Neural cell (in vitro differentiated cells): Measurements from ENCODE around the gene PRKACA. TPM values are rescaled to one million over a fixed set of nuclear protein-coding genes. Genes with fewer than 3 reads are reported as not detected.

Experiments used
- H2AFZ ChIP-seq: fragments of 200-600, 300-800 bp; sonication (generic), shearing (Covaris generic); 2 replicates; pipeline ENCODE4 v1.6.0; 2014; ENCODE audit warnings: low read depth, mild to moderate bottlenecking, antibody characterized with exemption, low read length, moderate library complexity
- H3F3A ChIP-seq: fragments of 200-600 bp; shearing (Covaris generic); 2 replicates; pipeline ENCODE4 v1.6.1; 2016; ENCODE audit warnings: mild to moderate bottlenecking, moderate library complexity, mixed read lengths, antibody characterized with exemption, low read length; ENCODE audit not compliant: insufficient read depth, poor library complexity, severe bottlenecking
- H3K27ac ChIP-seq: fragments of 200-600, 300-800 bp; sonication (generic), shearing (Covaris generic); 2 replicates; pipeline ENCODE4 v1.5.1; 2014; ENCODE audit warnings: mild to moderate bottlenecking, low read length, moderate library complexity
- H3K27me3 ChIP-seq: fragments of 300-800, 200-600 bp; sonication (generic), shearing (Covaris generic); 2 replicates; pipeline ENCODE4 v1.6.0; 2014; ENCODE audit warnings: mild to moderate bottlenecking, low read depth, low read length, moderate library complexity; ENCODE audit not compliant: insufficient read depth
- H3K36me3 ChIP-seq: fragments of 300-800, 200-600 bp; sonication (generic), shearing (Covaris generic); 2 replicates; pipeline ENCODE4 v1.5.1; 2014; ENCODE audit warnings: mild to moderate bottlenecking, antibody characterized with exemption, low read length, moderate library complexity; ENCODE audit not compliant: insufficient read depth
- H3K4me2 ChIP-seq: fragments of 300-800, 200-600 bp; sonication (generic), shearing (Covaris generic); 2 replicates; pipeline ENCODE4 v1.6.0; 2014; ENCODE audit warnings: mild to moderate bottlenecking, low read length
- H3K4me3 ChIP-seq: fragments of 300-800, 200-600 bp; sonication (generic), shearing (Covaris generic); 2 replicates; pipeline ENCODE4 v1.5.1; 2014; ENCODE audit warnings: mild to moderate bottlenecking, low read length, moderate library complexity
- H3K79me2 ChIP-seq: fragments of 200-600 bp; shearing (Covaris generic); replicated peaks from 2 replicates; pipeline ENCODE4 v1.6.0; 2014; ENCODE audit warnings: mild to moderate bottlenecking, low read length, moderate library complexity; ENCODE audit not compliant: insufficient read depth
- H3K9ac ChIP-seq: fragments of 300-800, 200-600 bp; sonication (generic), shearing (Covaris generic); 2 replicates; pipeline ENCODE4 v1.6.1; 2016; ENCODE audit warnings: mild to moderate bottlenecking, low read length, mixed read lengths
- H3K9me2 ChIP-seq: fragments of 200-600 bp; shearing (Covaris generic); 2 replicates; pipeline ENCODE4 v1.6.1; 2016; ENCODE audit warnings: mild to moderate bottlenecking, low read length, mixed read lengths; ENCODE audit not compliant: insufficient read depth
- H3K9me3 ChIP-seq: fragments of 200-600, 300-800 bp; sonication (generic), shearing (Covaris generic); 2 replicates; pipeline ENCODE4 v1.6.1; 2016; ENCODE audit warnings: mild to moderate bottlenecking, mixed run types, low read length, moderate library complexity, mixed read lengths
- H4K20me1 ChIP-seq: fragments of 200-600 bp; shearing (Covaris generic); 2 replicates; pipeline ENCODE4 v1.6.1; 2016; ENCODE audit warnings: mild to moderate bottlenecking, mixed run types; ENCODE audit not compliant: insufficient read depth
- EP300 ChIP-seq: fragments of 450-650 bp; conservative IDR thresholded peaks from 2 replicates; pipeline ENCODE4 v1.6.1; 2014; ENCODE audit warnings: antibody characterized with exemption, mild to moderate bottlenecking, moderate library complexity; ENCODE audit not compliant: poor library complexity, severe bottlenecking
- EZH2 ChIP-seq: fragments of 200-600, 300-800 bp; shearing (Covaris generic), sonication (generic); IDR thresholded peaks from 2 replicates; pipeline ENCODE4 v1.6.1; 2014; ENCODE audit warnings: antibody characterized with exemption, low read length, borderline replicate concordance, mild to moderate bottlenecking; ENCODE audit not compliant: insufficient read depth, poor library complexity, severe bottlenecking
- MXI1 ChIP-seq: fragments of 450-650 bp; conservative IDR thresholded peaks from 2 replicates; pipeline ENCODE4 v1.6.1; 2014; ENCODE audit warnings: antibody characterized with exemption, mild to moderate bottlenecking; ENCODE audit not compliant: poor library complexity, severe bottlenecking
- POLR2AphosphoS5 ChIP-seq: IDR thresholded peaks from 2 replicates; pipeline ENCODE4 v1.6.1; 2012
- RAD21 ChIP-seq: fragments of 450-650 bp; conservative IDR thresholded peaks from 2 replicates; pipeline ENCODE4 v1.6.1; 2014; ENCODE audit warnings: antibody characterized with exemption, mild to moderate bottlenecking, moderate library complexity
- SMC3 ChIP-seq: fragments of 450-650 bp; conservative IDR thresholded peaks from 2 replicates; pipeline ENCODE4 v1.6.1; 2014; ENCODE audit warnings: antibody characterized with exemption, mild to moderate bottlenecking, moderate library complexity; ENCODE audit not compliant: poor library complexity
- TAF1 ChIP-seq: IDR thresholded peaks from 2 replicates; pipeline ENCODE4 v1.6.1; 2012; ENCODE audit warnings: low read depth
- polyA plus RNA-seq: library from polyadenylated mRNA; depleted of rRNA; stranded (reverse); fragments of >200 nt; gene quantifications from 2 replicates; pipeline ENCODE4 v1.2.3, GENCODE V29; 2014
- TF ChIP-seq, protein P1 (sequence below): fragments of 450-650 bp; IDR thresholded peaks from 2 replicates; pipeline ENCODE4 v1.5.1; 2014; ENCODE audit warnings: antibody characterized with exemption, mild to moderate bottlenecking, moderate library complexity; ENCODE audit not compliant: poor library complexity, severe bottlenecking
- TF ChIP-seq, protein P2 (sequence below): IDR thresholded peaks from 2 replicates; pipeline ENCODE4 v1.6.1; 2012; ENCODE audit warnings: borderline replicate concordance

Gene PRKACA
- polyA plus RNA-seq, 1 donor from 2014 or later: 11.7 TPM

DNA sequence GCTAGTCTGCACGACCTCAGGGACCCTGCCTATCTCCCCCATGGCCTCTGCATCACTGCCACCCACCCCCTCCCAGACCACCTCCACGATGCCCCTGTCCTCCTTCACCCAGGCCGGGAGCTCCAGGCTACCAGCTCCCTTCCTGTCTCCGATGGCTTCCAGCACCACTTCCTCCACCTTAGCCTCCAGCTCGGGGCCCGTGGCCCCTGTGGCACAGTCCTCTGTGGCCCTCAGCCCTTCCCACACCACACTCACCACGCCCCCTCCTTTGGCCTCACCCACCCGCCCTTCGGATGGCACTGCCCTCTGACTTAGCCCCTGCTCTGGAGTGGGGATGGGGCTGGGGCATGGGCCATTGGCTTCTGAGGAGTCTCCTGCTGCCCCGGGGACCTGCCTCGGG, 62.8 kb downstream of the PRKACA start:
- H3K27me3 ChIP-seq: peaks cover 15% of the 10 kb centered on the region
- no peaks in the 10 kb centered on the region for H3F3A ChIP-seq
- H3K4me2 ChIP-seq: no peak overlapping the region
- no peak overlapping the region for H2AFZ ChIP-seq
- H3K4me3 ChIP-seq: no peak overlapping the region
- TF ChIP-seq POLR2AphosphoS5 (no peak), EZH2 (no peak), RAD21 (no peak), TAF1 (no peak)
- TF ChIP-seq, protein P1, sequence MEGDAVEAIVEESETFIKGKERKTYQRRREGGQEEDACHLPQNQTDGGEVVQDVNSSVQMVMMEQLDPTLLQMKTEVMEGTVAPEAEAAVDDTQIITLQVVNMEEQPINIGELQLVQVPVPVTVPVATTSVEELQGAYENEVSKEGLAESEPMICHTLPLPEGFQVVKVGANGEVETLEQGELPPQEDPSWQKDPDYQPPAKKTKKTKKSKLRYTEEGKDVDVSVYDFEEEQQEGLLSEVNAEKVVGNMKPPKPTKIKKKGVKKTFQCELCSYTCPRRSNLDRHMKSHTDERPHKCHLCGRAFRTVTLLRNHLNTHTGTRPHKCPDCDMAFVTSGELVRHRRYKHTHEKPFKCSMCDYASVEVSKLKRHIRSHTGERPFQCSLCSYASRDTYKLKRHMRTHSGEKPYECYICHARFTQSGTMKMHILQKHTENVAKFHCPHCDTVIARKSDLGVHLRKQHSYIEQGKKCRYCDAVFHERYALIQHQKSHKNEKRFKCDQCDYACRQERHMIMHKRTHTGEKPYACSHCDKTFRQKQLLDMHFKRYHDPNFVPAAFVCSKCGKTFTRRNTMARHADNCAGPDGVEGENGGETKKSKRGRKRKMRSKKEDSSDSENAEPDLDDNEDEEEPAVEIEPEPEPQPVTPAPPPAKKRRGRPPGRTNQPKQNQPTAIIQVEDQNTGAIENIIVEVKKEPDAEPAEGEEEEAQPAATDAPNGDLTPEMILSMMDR: no peak
- H3K9me3 ChIP-seq: no peaks in the 10 kb centered on the region
- no peaks in the 10 kb centered on the region for H3K36me3 ChIP-seq
- no peak overlapping the region for H3K9ac ChIP-seq
- H4K20me1 ChIP-seq: no peaks in the 10 kb centered on the region
- H3K27ac ChIP-seq: no peak overlapping the region
- no peaks in the 10 kb centered on the region for H3K79me2 ChIP-seq
- H3K9me2 ChIP-seq: no peaks in the 10 kb centered on the region

DNA sequence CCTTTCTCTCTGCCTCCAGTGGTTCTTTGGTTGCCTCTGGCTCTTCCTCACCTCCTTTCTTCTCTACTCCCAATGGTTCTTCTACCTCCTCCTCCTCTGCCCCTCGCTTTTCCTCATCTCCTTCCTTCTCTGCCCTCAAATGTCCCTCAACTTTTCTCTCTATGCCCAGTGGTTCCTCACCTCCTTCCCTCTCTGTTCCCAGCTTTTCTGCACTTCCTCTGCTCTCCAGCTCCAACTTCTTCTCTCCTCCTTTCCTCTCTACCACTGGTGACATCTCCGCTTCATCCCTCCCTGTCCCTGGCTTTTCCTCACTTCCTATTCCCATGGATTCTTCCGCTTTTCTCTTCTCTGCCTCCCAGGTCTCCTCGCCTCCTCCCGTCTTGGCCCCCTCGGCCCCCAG, 63.5 kb downstream of the PRKACA start:
- H4K20me1 ChIP-seq: no peaks in the 10 kb centered on the region
- H3K4me3 ChIP-seq: no peak overlapping the region
- TF ChIP-seq MXI1 (no peak), SMC3 (no peak), POLR2AphosphoS5 (no peak), EP300 (no peak)
- TF ChIP-seq, protein P1: no peak
- no peaks in the 10 kb centered on the region for H3K36me3 ChIP-seq
- H3K27me3 ChIP-seq: peaks cover 11% of the 10 kb centered on the region
- H3K4me2 ChIP-seq: no peak overlapping the region
- no peak overlapping the region for H3K27ac ChIP-seq
- no peaks in the 10 kb centered on the region for H3K9me2 ChIP-seq
- H3K9ac ChIP-seq: no peak overlapping the region
- H3F3A ChIP-seq: no peaks in the 10 kb centered on the region
- H3K9me3 ChIP-seq: no peaks in the 10 kb centered on the region
- H3K79me2 ChIP-seq: no peaks in the 10 kb centered on the region
- H2AFZ ChIP-seq: no peak overlapping the region

DNA sequence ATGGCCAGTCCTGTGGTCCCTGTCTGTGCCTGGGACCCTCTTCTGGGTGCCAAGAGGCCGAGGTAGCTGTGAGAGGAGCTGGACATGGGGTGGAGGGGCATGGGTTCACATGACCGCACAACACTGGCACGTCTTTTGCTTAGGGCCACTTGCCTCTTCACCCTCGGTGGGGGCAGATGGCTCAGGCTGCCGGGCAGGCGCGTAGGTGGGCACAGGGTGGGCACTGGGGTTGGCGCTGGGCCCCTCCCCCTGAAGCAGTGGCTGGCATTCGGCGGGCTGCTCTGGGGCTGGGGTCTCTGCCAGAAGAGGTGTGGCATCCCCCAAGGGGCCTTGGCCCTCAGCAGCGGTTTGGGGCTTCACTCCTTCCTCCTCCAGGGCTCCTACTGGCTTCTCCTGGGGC, 64.1 kb downstream of the PRKACA start:
- TF ChIP-seq, protein P2, sequence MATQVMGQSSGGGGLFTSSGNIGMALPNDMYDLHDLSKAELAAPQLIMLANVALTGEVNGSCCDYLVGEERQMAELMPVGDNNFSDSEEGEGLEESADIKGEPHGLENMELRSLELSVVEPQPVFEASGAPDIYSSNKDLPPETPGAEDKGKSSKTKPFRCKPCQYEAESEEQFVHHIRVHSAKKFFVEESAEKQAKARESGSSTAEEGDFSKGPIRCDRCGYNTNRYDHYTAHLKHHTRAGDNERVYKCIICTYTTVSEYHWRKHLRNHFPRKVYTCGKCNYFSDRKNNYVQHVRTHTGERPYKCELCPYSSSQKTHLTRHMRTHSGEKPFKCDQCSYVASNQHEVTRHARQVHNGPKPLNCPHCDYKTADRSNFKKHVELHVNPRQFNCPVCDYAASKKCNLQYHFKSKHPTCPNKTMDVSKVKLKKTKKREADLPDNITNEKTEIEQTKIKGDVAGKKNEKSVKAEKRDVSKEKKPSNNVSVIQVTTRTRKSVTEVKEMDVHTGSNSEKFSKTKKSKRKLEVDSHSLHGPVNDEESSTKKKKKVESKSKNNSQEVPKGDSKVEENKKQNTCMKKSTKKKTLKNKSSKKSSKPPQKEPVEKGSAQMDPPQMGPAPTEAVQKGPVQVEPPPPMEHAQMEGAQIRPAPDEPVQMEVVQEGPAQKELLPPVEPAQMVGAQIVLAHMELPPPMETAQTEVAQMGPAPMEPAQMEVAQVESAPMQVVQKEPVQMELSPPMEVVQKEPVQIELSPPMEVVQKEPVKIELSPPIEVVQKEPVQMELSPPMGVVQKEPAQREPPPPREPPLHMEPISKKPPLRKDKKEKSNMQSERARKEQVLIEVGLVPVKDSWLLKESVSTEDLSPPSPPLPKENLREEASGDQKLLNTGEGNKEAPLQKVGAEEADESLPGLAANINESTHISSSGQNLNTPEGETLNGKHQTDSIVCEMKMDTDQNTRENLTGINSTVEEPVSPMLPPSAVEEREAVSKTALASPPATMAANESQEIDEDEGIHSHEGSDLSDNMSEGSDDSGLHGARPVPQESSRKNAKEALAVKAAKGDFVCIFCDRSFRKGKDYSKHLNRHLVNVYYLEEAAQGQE: no peak
- no peak for TF ChIP-seq EP300
- TF ChIP-seq POLR2AphosphoS5: no peak
- TF ChIP-seq MXI1: no peak
- no peak for TF ChIP-seq RAD21
- TF ChIP-seq TAF1: no peak
- no peak for TF ChIP-seq SMC3
- TF ChIP-seq, protein P1: no peak
- TF ChIP-seq EZH2: no peak
- no peak overlapping the region for H2AFZ ChIP-seq

More for the DNA sequence above, 64.1 kb downstream of the PRKACA start:
- H3K4me3 ChIP-seq: no peak overlapping the region
- no peaks in the 10 kb centered on the region for H4K20me1 ChIP-seq
- no peak overlapping the region for H3K27ac ChIP-seq
- no peaks in the 10 kb centered on the region for H3K9me2 ChIP-seq
- H3K4me2 ChIP-seq: no peak overlapping the region
- no peak overlapping the region for H3K9ac ChIP-seq
- peaks cover 6% of the 10 kb centered on the region for H3K27me3 ChIP-seq
- no peaks in the 10 kb centered on the region for H3F3A ChIP-seq
- H3K9me3 ChIP-seq: no peaks in the 10 kb centered on the region
- H3K36me3 ChIP-seq: no peaks in the 10 kb centered on the region
- no peaks in the 10 kb centered on the region for H3K79me2 ChIP-seq
